GM21447 (cell line): Measurements from ENCODE around the gene CRADD.
"Not testable (repeated sequence)": the region's sequence is repeated elsewhere in the genome, so short reads cannot be mapped to it uniquely, and the experiment has no call there.

Source experiments
- ATAC-seq: cut with Tn5 transposase; IDR thresholded peaks from one replicate; pipeline ENCODE4 v1.9.1; 2021; ENCODE audit not compliant: unreplicated experiment

The CRADD gene

GRCh38 chr12:93781961-93782360, 104.8 kb downstream of the CRADD start:
- ATAC-seq, result not testable (repeated sequence)

- ATAC-seq, result no peak
These were observed 105.7 kb downstream of the CRADD start for GRCh38 chr12:93782853-93783252.

GRCh38 chr12:93783832-93784231, 106.7 kb downstream of the CRADD start:
- no peak for ATAC-seq

- no peak for ATAC-seq
These were observed 107.3 kb downstream of the CRADD start for GRCh38 chr12:93784339-93785086.

GRCh38 chr12:93785249-93786010, 108.3 kb downstream of the CRADD start:
- no peak for ATAC-seq

GRCh38 chr12:93786656-93787397, 109.7 kb downstream of the CRADD start:
- no peak for ATAC-seq

GRCh38 chr12:93788853-93789252, 111.7 kb downstream of the CRADD start:
- no peak for ATAC-seq

GRCh38 chr12:93789767-93790166, 112.6 kb downstream of the CRADD start:
- ATAC-seq, result no peak

GRCh38 chr12:93790472-93791152, 113.4 kb downstream of the CRADD start:
- no peak for ATAC-seq

GRCh38 chr12:93793007-93793406, 115.8 kb downstream of the CRADD start:
- no peak for ATAC-seq

- no peak for ATAC-seq
These were observed 116.8 kb downstream of the CRADD start for GRCh38 chr12:93793983-93794382.

GRCh38 chr12:93794738-93795137, 117.6 kb downstream of the CRADD start:
- ATAC-seq, result no peak

GRCh38 chr12:93795352-93795751, 118.2 kb downstream of the CRADD start:
- ATAC-seq, result no peak

- ATAC-seq, result no peak
These were observed 119.6 kb downstream of the CRADD start for GRCh38 chr12:93796729-93797128.

GRCh38 chr12:93798279-93799151, 121.3 kb downstream of the CRADD start:
- no peak for ATAC-seq

- ATAC-seq, result not testable (repeated sequence)
These were observed 124.5 kb downstream of the CRADD start for GRCh38 chr12:93801666-93802065.

GRCh38 chr12:93802293-93802692, 125.1 kb downstream of the CRADD start:
- no peak for ATAC-seq

- no peak for ATAC-seq
These were observed 125.7 kb downstream of the CRADD start for GRCh38 chr12:93802698-93803423.

- no peak for ATAC-seq
These were observed 126.2 kb downstream of the CRADD start for GRCh38 chr12:93803424-93803807.
